ENCODE data around the gene ZNF580. TPM values are rescaled to one million over a fixed set of nuclear protein-coding genes. Genes with fewer than 3 reads are reported as not detected.

The ZNF580 gene
- total and polyA plus RNA-seq, 9 of the 15 experiments (the other 6 are each of a cell fraction or from before 2014, with no cell fraction given) = 2.3 to 47.4 (median 6.0) TPM

GRCh38 chr19:55651236-55651635, 10.4 kb downstream of the ZNF580 start:
- H3K79me2 ChIP-seq (ENCODE audit: control insufficient read depth, insufficient read depth, low read length) = peaks cover 44% of the 10 kb centered on the region
- no peak overlapping the region for H2AFZ ChIP-seq (ENCODE audit: low read depth, low read length)
- H3K9me1 ChIP-seq (ENCODE audit: control insufficient read depth, insufficient read depth, low read length) = no peaks in the 10 kb centered on the region
- in situ Hi-C loops (cut with MboI) (no loop called here), intact Hi-C loops (cut with micrococcal nuclease) (no loop called here)
- H3K4me2 ChIP-seq (ENCODE audit: insufficient read depth, low read length) = no peak overlapping the region
- ChIA-PET POLR2A (no interaction called here), CTCF (ENCODE audit: low intra/inter-chr PET ratio) (no interaction called here)
- no peak overlapping the region for H3K9ac ChIP-seq (ENCODE audit: insufficient read depth in 1 of 2, low read depth in 2 of 2, low read length in 2 of 2)
- no peak overlapping the region for H3K27ac ChIP-seq (ENCODE audit: extremely low read depth, low read depth, low read length)
- 83% methylated on average over 2 of the region's 18 CpGs for WGBS (ENCODE audit: insufficient coverage, low coverage, missing lambda C conversion rate)
- no TSS peak for BruUV-seq (replicated peaks)
- H3K4me3 ChIP-seq = no peak overlapping the region
- no peak for ATAC-seq
- H4K20me1 ChIP-seq (replicated peaks; ENCODE audit: control insufficient read depth, insufficient read depth, low read length) = peaks cover 6% of the 10 kb centered on the region; the same call in 1 of the 2 replicates
- H3K36me3 ChIP-seq (ENCODE audit: control insufficient read depth, insufficient read depth, low read length) = peaks cover 40% of the 10 kb centered on the region
- no peaks in the 10 kb centered on the region for H3K9me3 ChIP-seq (replicated peaks; ENCODE audit: control insufficient read depth, insufficient read depth, low read depth, low read length)
- peaks cover 14 to 74% of the 10 kb centered on the region in 2 experiments; a peak in 4 of 5 replicates for H3K4me1 ChIP-seq (replicated peaks in 1 of 2; ENCODE audit: control insufficient read depth in 2 of 2, insufficient read depth in 2 of 2, low read length in 2 of 2)
- FAIRE-seq = no peak
- no peaks in the 10 kb centered on the region for H3K27me3 ChIP-seq (ENCODE audit: control insufficient read depth in 2 of 2, insufficient read depth in 2 of 2, low read length in 2 of 2)
- no peak for DNase-seq (ENCODE audit: extremely low read depth in 1 of 4, low spot score in 3 of 4)
- TF ChIP-seq BCOR (IDR thresholded peaks at IDR 0.05) = no peak
- TF ChIP-seq HMG20A (CRISPR knock-in tag; conservative IDR thresholded peaks at IDR 0.05) = no peak
- TF ChIP-seq RFX1 (IDR thresholded peaks at IDR 0.05) = no peak
- TF ChIP-seq MEF2A (IDR thresholded peaks at IDR 0.05; ENCODE audit: control insufficient read depth, low read depth, low read length) = no peak
- TF ChIP-seq ZNF57 (CRISPR knock-in tag; IDR thresholded peaks at IDR 0.05) = no peak
- no peak for TF ChIP-seq ZNF444 (CRISPR knock-in tag; IDR thresholded peaks at IDR 0.05)
- TF ChIP-seq GATAD2A (IDR thresholded peaks at IDR 0.05) = no peak
- no peak for TF ChIP-seq EZH2 (IDR thresholded peaks at IDR 0.05; ENCODE audit: borderline replicate concordance, low read depth, low read length)
- TF ChIP-seq SAFB2 (IDR thresholded peaks at IDR 0.05; ENCODE audit: borderline replicate concordance, low read depth, low read length, severe bottlenecking) = no peak
- TF ChIP-seq KAT7 (CRISPR knock-in tag; IDR thresholded peaks at IDR 0.05; ENCODE audit: borderline replicate concordance) = no peak
- TF ChIP-seq TOE1 (IDR thresholded peaks at IDR 0.05; ENCODE audit: borderline replicate concordance) = no peak
- no peak for TF ChIP-seq TOE1 (CRISPR knock-in tag; IDR thresholded peaks at IDR 0.05; ENCODE audit: borderline replicate concordance, low read depth)
- TF ChIP-seq KDM1A (IDR thresholded peaks at IDR 0.05) = no peak
- TF ChIP-seq LARP7 (IDR thresholded peaks at IDR 0.05) = no peak
